ENCODE data around the gene MEGF11. TPM values are rescaled to one million over a fixed set of nuclear protein-coding genes. Genes with fewer than 3 reads are reported as not detected.

Gene MEGF11
- polyA plus RNA-seq, 1 of the 3 experiments (the other 2 are of a cell fraction), result not detected

DNA sequence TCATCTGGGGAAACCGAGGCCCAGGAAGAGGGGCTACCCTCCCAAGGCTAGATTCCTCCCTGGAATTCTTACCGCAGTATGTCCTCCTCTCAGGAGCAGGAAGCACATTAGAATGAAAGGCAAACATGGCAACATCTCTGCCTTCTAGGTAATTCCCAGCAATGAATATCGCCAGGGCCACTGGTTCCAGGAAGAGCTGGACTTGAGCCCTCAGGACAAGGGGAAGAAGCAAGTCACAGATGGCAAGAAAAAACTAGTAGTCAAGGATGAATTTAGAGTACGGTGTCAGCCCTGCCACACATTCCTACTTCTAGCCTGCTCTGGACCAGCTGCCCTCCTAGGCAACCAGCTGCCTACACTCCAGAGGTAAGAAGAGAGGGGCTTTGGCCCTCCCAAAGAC is 42.9 kb downstream of the MEGF11 start (continued):
- no peak for TF ChIP-seq REST (IDR thresholded peaks at IDR 0.05; ENCODE audit: low read depth, low read length)

GRCh38 chr15:66198757-66199156 is 54.8 kb downstream of the MEGF11 start:
- Histone ChIP-seq H3K9me3 (no peaks in the 10 kb centered on the region), H2AFZ (ENCODE audit: low read depth) (no peak overlapping the region), H4K20me1 (ENCODE audit: insufficient read depth) (no peaks in the 10 kb centered on the region), H3K9ac (no peak overlapping the region), H3F3A (replicated peaks; ENCODE audit: insufficient read depth) (no peaks in the 10 kb centered on the region), H3K36me3 (replicated peaks in 1 of 2; ENCODE audit: control insufficient read depth in 1 of 2, insufficient read depth in 2 of 2, low read length in 1 of 2) (no peaks in the 10 kb centered on the region), H3K79me2 (ENCODE audit: insufficient read depth) (no peaks in the 10 kb centered on the region), H3K27ac (ENCODE audit: low read depth in 2 of 2, low read length in 1 of 2) (no peak overlapping the region), H3K4me1 (ENCODE audit: control insufficient read depth in 1 of 2, insufficient read depth in 2 of 2, low read depth in 1 of 2, low read length in 1 of 2) (no peaks in the 10 kb centered on the region), H3K9me2 (no peaks in the 10 kb centered on the region), H3K4me2 (no peak overlapping the region), H3K27me3 (ENCODE audit: insufficient read depth) (no peaks in the 10 kb centered on the region; the same call in 1 of the 2 replicates), H3K4me3 (ENCODE audit: low read depth in 2 of 2, low read length in 1 of 2) (no peak overlapping the region)
- no peak for DNase-seq
- no peak for TF ChIP-seq GABPA (IDR thresholded peaks at IDR 0.05; ENCODE audit: low read depth)
- no peak for TF ChIP-seq TAF1 (IDR thresholded peaks at IDR 0.05; ENCODE audit: borderline replicate concordance, low read depth, low read length)
- TF ChIP-seq NFIC (IDR thresholded peaks at IDR 0.05; ENCODE audit: borderline replicate concordance), result no peak
- TF ChIP-seq YY1 (IDR thresholded peaks at IDR 0.05; ENCODE audit: low read depth), result no peak
- TF ChIP-seq NRF1 (IDR thresholded peaks at IDR 0.05; ENCODE audit: low read depth, low read length), result no peak
- TF ChIP-seq REST (IDR thresholded peaks at IDR 0.05; ENCODE audit: low read depth, low read length), result no peak
- no peak for TF ChIP-seq RFX5 (IDR thresholded peaks at IDR 0.05; ENCODE audit: low read length)
- no peak for TF ChIP-seq CTCF (IDR thresholded peaks at IDR 0.05)
- TF ChIP-seq, protein P1, sequence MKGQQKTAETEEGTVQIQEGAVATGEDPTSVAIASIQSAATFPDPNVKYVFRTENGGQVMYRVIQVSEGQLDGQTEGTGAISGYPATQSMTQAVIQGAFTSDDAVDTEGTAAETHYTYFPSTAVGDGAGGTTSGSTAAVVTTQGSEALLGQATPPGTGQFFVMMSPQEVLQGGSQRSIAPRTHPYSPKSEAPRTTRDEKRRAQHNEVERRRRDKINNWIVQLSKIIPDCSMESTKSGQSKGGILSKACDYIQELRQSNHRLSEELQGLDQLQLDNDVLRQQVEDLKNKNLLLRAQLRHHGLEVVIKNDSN (IDR thresholded peaks at IDR 0.05; ENCODE audit: borderline replicate concordance, low read depth), result no peak
- TF ChIP-seq SIN3A (IDR thresholded peaks at IDR 0.05; ENCODE audit: borderline replicate concordance, low read depth, low read length), result no peak
- TF ChIP-seq RXRA (IDR thresholded peaks at IDR 0.05; ENCODE audit: borderline replicate concordance, low read depth), result no peak
- TF ChIP-seq FOXJ3 (CRISPR knock-in tag; IDR thresholded peaks at IDR 0.05), result no peak
- TF ChIP-seq PBX3 (IDR thresholded peaks at IDR 0.05), result no peak
- no peak for TF ChIP-seq SMC3 (IDR thresholded peaks at IDR 0.05; ENCODE audit: low read depth, low read length)
- no peak for TF ChIP-seq POLR2AphosphoS5 (IDR thresholded peaks at IDR 0.05; ENCODE audit: low read depth, low read length)
- no peak for TF ChIP-seq CHD2 (IDR thresholded peaks at IDR 0.05; ENCODE audit: low read length, partially characterized antibody)
- no peak for TF ChIP-seq MEF2A (IDR thresholded peaks at IDR 0.05; ENCODE audit: borderline replicate concordance, low read depth)
- 42% methylated on average over 2 of the region's 2 CpGs for WGBS (ENCODE audit: low lambda C conversion rate)
- ChIA-PET POLR2A (no interaction called here), CTCF (no interaction called here)
